Adrenal gland (tissue), 12 donors: ENCODE results near the gene DIAPH3. TPM values are rescaled to one million over a fixed set of nuclear protein-coding genes. Genes with fewer than 3 reads are reported as not detected.

Experiments used
- DNase-seq, 7 donors: peaks; one replicate each; pipeline ENCODE4 v3.0.0-alpha.2; 2019 to 2020
- H3K27ac ChIP-seq, 5 donors: fragments of 200-600 bp; sonication (generic) in 4 of 5; 1 replicate in 3 of 5; 2 replicates in 2 of 5; pipeline versions ENCODE4 v1.5.1 to v1.8.0; 2016 to 2020; ENCODE audit warnings: mild to moderate bottlenecking in 1 of 5
- H3K27me3 ChIP-seq: fragments of 200-600 bp; 2 replicates; pipeline ENCODE4 v1.8.0; 2021
- H3K36me3 ChIP-seq, 2 donors: fragments of 200-600 bp; replicated peaks in 1 of 2; 1 replicate in 1 of 2; 2 replicates in 1 of 2; pipeline versions ENCODE4 v1.5.1 to v1.8.0; 2018 to 2022
- H3K4me1 ChIP-seq, 2 donors: fragments of 200-600 bp; replicated peaks in 1 of 2; 1 replicate in 1 of 2; 2 replicates in 1 of 2; pipeline versions ENCODE4 v1.5.1 to v1.8.0; 2018 to 2021
- H3K4me3 ChIP-seq, 4 donors: fragments of 200-600 bp; sonication (generic) in 3 of 4; one replicate each; pipeline ENCODE4 v1.5.1; 2016 to 2018
- H3K9me3 ChIP-seq, 3 donors: fragments of 200-600 bp; sonication (generic) in 1 of 3; replicated peaks in 1 of 3; 1 replicate in 2 of 3; 2 replicates in 1 of 3; pipeline versions ENCODE4 v1.5.1 to v1.8.0; 2016 to 2021
- POLR2A ChIP-seq, 2 donors: fragments of 450-650 bp; IDR thresholded peaks; one replicate each; pipeline ENCODE4 v1.6.1; 2017; ENCODE audit warnings: antibody characterized with exemption in 2 of 2, mild to moderate bottlenecking in 2 of 2, moderate library complexity in 1 of 2
- WGBS, 4 donors: extraction: QIAGEN DNeasy Blood & Tissue Kit in 2 of 4; methylation state at CpG; one replicate each; pipeline versions ENCODE4 v1.1.5 to v1.1.7; 2013 to 2017; 5-methylcytosine and 5-hydroxymethylcytosine counted together
- intact Hi-C, 2 donors: fragments of 100-400 bp; cut with DNase I; formaldehyde crosslinking; loops; one replicate each; pipeline versions ENCODE4 v1.14.1 to v1.15.0; 2022 to 2023
- polyA plus RNA-seq, 3 donors: library from polyadenylated mRNA; stranded (reverse); fragments of 200-250 nt in 2 of 3; fragments of 350-450 nt in 1 of 3; fragmentation: Illumina TruSeq in 1 of 3; extraction: RNeasy Lipid Tissue Mini Kit (QIAGEN cat#74804) in 1 of 3; gene quantifications; one replicate each; pipeline ENCODE4 v1.2.3, GENCODE V29; 2013 to 2014
- total RNA-seq, 9 donors: library from RNA; depleted of rRNA in 4 of 9; stranded (reverse); fragments of >200 nt in 4 of 9; fragments of 120-200 nt in 1 of 9; fragmentation: NEBNext Ultra II Directional in 1 of 9; extraction: Animal tissue kit (Norgen Biotek cat#: 25700) in 1 of 9; gene quantifications; one replicate each; pipeline versions ENCODE4 v1.1.0 to v1.2.4, GENCODE V29; 2013 to 2023
- TF ChIP-seq, protein P1 (sequence below), 6 experiments: fragments of 450-650 bp in 4 of 6; fragments of 200-600 bp in 2 of 6; sonication (generic) in 1 of 6; IDR thresholded peaks; 1 replicate in 5 of 6; 2 replicates in 1 of 6; pipeline versions ENCODE4 v1.5.1 to v1.8.0; 2016 to 2021; ENCODE audit warnings: antibody characterized with exemption in 6 of 6, mild to moderate bottlenecking in 2 of 6, moderate library complexity in 1 of 6
- donor health status: healthy with polysubstance abuse.
- donor health status: Bipolar disorder and iron deficiency.
- donor health status: DM: yes; HTN: yes; CAD: no.
- donor health status: DM: no; HTN: no; CAD: no.
- donor health status: DM: no; HTN: no; CAD: no.
- donor health status: DM: yes; HTN: yes; CAD: no.

DIAPH3 gene
- total and polyA plus RNA-seq, 12 donors = 0.07 to 4.2 (median 0.42) TPM; not detected in 3

DNA sequence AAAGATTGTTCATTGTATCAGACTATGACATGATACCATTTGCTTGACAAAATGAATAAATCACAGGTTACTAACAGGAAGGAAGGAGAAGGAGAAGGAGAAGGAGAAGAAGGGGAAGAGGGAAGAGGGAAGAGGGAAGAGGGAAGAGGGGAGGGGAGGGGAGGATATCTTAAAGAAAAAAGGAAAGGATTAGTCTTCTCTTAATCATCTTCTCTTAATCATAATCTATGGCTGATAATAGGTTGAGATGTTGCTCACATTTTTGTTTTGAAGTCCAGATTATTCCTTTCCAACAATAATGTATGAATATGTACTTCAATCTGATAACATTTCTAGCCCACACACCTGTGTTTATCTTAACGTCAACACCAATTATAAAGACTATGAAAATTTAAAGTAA is 25.1 kb downstream of the DIAPH3 start:
- intact Hi-C loops = no loop called here
- no peak overlapping the region for H3K4me3 ChIP-seq
- DNase-seq = no peak
- no peak for TF ChIP-seq POLR2A (IDR thresholded peaks at IDR 0.05)
- TF ChIP-seq, protein P1, sequence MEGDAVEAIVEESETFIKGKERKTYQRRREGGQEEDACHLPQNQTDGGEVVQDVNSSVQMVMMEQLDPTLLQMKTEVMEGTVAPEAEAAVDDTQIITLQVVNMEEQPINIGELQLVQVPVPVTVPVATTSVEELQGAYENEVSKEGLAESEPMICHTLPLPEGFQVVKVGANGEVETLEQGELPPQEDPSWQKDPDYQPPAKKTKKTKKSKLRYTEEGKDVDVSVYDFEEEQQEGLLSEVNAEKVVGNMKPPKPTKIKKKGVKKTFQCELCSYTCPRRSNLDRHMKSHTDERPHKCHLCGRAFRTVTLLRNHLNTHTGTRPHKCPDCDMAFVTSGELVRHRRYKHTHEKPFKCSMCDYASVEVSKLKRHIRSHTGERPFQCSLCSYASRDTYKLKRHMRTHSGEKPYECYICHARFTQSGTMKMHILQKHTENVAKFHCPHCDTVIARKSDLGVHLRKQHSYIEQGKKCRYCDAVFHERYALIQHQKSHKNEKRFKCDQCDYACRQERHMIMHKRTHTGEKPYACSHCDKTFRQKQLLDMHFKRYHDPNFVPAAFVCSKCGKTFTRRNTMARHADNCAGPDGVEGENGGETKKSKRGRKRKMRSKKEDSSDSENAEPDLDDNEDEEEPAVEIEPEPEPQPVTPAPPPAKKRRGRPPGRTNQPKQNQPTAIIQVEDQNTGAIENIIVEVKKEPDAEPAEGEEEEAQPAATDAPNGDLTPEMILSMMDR (IDR thresholded peaks at IDR 0.05) = no peak
- no peaks in the 10 kb centered on the region for H3K36me3 ChIP-seq
- H3K4me1 ChIP-seq = no peaks in the 10 kb centered on the region
- H3K9me3 ChIP-seq = no peaks in the 10 kb centered on the region
- WGBS, 4 donors = 88 to 94% (median 89%) methylated on average over 1 of the region's 1 CpG
- H3K27ac ChIP-seq = no peak overlapping the region
- H3K27me3 ChIP-seq = no peaks in the 10 kb centered on the region

DNA sequence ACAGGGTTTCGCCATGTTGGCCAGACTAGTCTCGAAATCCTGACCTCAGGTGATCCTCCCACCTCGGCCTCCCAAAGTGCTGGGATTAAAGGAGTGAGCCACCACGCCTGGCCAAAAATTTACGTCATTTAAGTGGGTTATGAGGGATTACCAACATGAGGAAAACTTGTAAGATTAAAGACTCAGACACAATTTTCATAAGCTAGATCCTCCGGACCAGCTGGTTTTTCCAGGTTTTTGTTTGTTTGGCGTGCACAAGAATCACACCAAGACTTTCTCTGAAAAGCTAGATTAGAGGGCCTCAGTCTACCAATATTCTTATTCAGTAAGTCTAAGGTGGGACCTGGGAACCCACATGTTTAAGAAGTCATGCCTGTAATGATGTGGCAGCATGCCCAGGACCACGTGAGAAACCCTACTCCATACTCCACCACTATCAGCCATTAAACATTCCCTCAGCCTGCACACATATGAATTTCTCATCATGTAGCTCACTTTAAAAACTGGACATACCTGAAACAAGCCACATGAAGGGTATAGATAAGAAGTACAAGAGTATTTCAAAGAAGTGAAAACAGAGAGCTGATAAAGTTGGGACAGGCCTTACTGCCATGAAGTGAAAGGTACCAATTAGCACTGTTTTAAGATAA is 25.7 kb downstream of the DIAPH3 start:
- Histone ChIP-seq H3K4me3 (no peak overlapping the region), H3K27ac (no peak overlapping the region), H3K4me1 (no peaks in the 10 kb centered on the region), H3K9me3 (no peaks in the 10 kb centered on the region), H3K36me3 (no peaks in the 10 kb centered on the region), H3K27me3 (no peaks in the 10 kb centered on the region)
- DNase-seq = no peak
- TF ChIP-seq, protein P1 (IDR thresholded peaks at IDR 0.05) = no peak
- TF ChIP-seq POLR2A (IDR thresholded peaks at IDR 0.05) = no peak
- 94 to 98% (median 96%) methylated on average over 8 of the region's 8 CpGs for WGBS, 4 donors
- intact Hi-C loops = no loop called here

DNA sequence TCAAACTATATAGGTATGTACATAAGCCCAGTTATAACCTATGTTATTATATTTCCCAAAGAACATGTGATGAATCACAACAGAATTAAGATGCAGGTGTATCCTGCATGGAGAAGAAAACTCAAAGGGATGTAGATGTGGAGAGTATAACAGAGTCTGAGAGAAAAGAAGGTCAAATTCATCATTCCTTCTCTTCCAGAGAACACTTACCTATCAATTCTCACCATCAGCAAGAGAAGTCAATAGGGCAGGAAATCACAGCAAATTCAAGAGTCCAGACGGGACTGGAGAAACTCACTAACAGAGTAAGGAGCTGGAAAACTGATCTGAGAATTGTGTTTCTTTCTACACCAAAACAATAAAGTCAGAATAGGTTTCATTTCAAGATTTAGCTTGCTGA is 28.4 kb downstream of the DIAPH3 start:
- TF ChIP-seq POLR2A (IDR thresholded peaks at IDR 0.05) = no peak
- TF ChIP-seq, protein P1 (IDR thresholded peaks at IDR 0.05) = no peak
- no peak for DNase-seq
- WGBS, 4 donors = 59 to 78% (median 76%) methylated on average over 1 of the region's 1 CpG

DNA sequence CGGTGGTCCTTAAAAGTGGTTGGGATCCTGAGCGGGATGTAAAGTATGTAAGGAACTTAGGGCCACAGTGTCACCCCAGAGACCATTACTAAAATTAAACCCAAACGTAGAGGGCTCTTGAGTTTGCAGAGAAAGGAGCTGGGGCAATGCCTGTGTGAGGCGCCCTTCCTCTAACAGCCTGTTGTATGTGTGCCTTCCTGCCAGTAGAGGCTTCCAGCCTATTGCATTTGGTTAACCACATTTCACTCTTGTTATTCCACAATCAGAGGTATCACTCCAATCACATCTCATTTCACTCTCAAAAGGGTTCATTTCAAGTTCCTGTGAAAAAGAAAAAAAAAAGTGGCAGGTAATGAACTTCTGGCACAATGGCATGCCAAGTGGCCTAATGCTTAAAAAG is 29.4 kb downstream of the DIAPH3 start:
- 80 to 92% (median 91%) methylated on average over 4 of the region's 4 CpGs for WGBS, 4 donors
- Histone ChIP-seq H3K36me3 (no peaks in the 10 kb centered on the region), H3K4me1 (no peaks in the 10 kb centered on the region), H3K4me3 (no peak overlapping the region), H3K27ac (no peak overlapping the region), H3K9me3 (no peaks in the 10 kb centered on the region), H3K27me3 (no peaks in the 10 kb centered on the region)
- intact Hi-C loops = no loop called here
- TF ChIP-seq POLR2A (IDR thresholded peaks at IDR 0.05) = no peak
- TF ChIP-seq, protein P1 (IDR thresholded peaks at IDR 0.05) = no peak
- no peak for DNase-seq

More for the DNA sequence above, 28.4 kb downstream of the DIAPH3 start:
- intact Hi-C loops = no loop called here
- Histone ChIP-seq H3K9me3 (no peaks in the 10 kb centered on the region), H3K36me3 (no peaks in the 10 kb centered on the region), H3K4me1 (no peaks in the 10 kb centered on the region), H3K4me3 (no peak overlapping the region), H3K27ac (no peak overlapping the region), H3K27me3 (no peaks in the 10 kb centered on the region)
